RWPE2 (cell line): ENCODE data around the gene DOK5.

ENCODE experiments used
- ATAC-seq: fragments of 200-7000 bp; cut with Tn5 transposase; 3 replicates; pipeline ENCODE4 v1.9.1; 2021; ENCODE audit warnings: low read depth
- DNase-seq: peaks from one replicate; pipeline ENCODE4 v3.0.0-alpha.2; 2020; ENCODE audit warnings: low spot score
- H3K27ac ChIP-seq: fragments of 450-650 bp; 2 replicates; pipeline ENCODE4 v1.5.1; 2017; ENCODE audit warnings: mild to moderate bottlenecking; ENCODE audit not compliant: poor library complexity, severe bottlenecking
- H3K27me3 ChIP-seq: fragments of 250-450 bp; sonication (Bioruptor Pico); 2 replicates; pipeline ENCODE4 v1.5.1; 2021; ENCODE audit warnings: mild to moderate bottlenecking, moderate library complexity; ENCODE audit not compliant: insufficient read depth, poor library complexity, severe bottlenecking
- H3K36me3 ChIP-seq: fragments of 250-450 bp; sonication (Bioruptor Pico); 2 replicates; pipeline ENCODE4 v1.5.1; 2020; ENCODE audit warnings: low read depth, mild to moderate bottlenecking, moderate library complexity
- H3K4me1 ChIP-seq: fragments of 250-450 bp; sonication (Bioruptor Pico); 2 replicates; pipeline ENCODE4 v1.5.1; 2021; ENCODE audit warnings: mild to moderate bottlenecking, moderate library complexity; ENCODE audit not compliant: insufficient read depth, poor library complexity, severe bottlenecking
- H3K4me3 ChIP-seq: fragments of 250-450 bp; sonication (Bioruptor Pico); 2 replicates; pipeline ENCODE4 v1.5.1; 2021; ENCODE audit warnings: mild to moderate bottlenecking, moderate library complexity; ENCODE audit not compliant: severe bottlenecking
- H3K9me3 ChIP-seq: fragments of 250-450 bp; sonication (Bioruptor Pico); 2 replicates; pipeline ENCODE4 v1.5.1; 2021; ENCODE audit warnings: mild to moderate bottlenecking, moderate library complexity; ENCODE audit not compliant: severe bottlenecking
- TF ChIP-seq, protein P1 (sequence below): fragments of 450-650 bp; IDR thresholded peaks from one replicate; pipeline ENCODE4 v1.5.1; 2017; ENCODE audit warnings: mild to moderate bottlenecking, moderate library complexity; ENCODE audit not compliant: poor library complexity, severe bottlenecking

Gene DOK5

DNA sequence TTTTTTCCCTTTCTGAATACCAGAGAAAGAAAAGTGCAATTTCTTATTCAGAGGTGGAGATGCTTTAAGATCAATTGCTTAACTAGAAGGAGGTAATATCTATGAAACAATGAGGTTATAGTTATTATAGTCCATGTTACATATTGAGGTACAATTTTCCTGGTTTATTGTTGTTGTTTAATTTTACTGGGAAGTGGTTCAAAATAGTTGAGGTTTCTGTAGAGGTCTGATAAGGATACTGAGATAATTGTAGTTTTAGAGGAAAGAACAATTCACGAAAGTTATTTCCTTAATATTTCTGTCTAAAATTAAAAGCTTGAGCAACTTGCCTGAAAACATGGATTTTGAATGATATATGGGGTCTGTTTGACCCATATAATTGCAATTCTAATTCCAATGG, 51.4 kb downstream of the DOK5 start:
- Histone ChIP-seq H3K4me1 (no peaks in the 10 kb centered on the region), H3K27me3 (peaks cover 77% of the 10 kb centered on the region), H3K4me3 (no peak overlapping the region), H3K36me3 (no peaks in the 10 kb centered on the region), H3K27ac (no peak overlapping the region), H3K9me3 (no peaks in the 10 kb centered on the region)
- DNase-seq: no peak
- TF ChIP-seq, protein P1, sequence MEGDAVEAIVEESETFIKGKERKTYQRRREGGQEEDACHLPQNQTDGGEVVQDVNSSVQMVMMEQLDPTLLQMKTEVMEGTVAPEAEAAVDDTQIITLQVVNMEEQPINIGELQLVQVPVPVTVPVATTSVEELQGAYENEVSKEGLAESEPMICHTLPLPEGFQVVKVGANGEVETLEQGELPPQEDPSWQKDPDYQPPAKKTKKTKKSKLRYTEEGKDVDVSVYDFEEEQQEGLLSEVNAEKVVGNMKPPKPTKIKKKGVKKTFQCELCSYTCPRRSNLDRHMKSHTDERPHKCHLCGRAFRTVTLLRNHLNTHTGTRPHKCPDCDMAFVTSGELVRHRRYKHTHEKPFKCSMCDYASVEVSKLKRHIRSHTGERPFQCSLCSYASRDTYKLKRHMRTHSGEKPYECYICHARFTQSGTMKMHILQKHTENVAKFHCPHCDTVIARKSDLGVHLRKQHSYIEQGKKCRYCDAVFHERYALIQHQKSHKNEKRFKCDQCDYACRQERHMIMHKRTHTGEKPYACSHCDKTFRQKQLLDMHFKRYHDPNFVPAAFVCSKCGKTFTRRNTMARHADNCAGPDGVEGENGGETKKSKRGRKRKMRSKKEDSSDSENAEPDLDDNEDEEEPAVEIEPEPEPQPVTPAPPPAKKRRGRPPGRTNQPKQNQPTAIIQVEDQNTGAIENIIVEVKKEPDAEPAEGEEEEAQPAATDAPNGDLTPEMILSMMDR: no peak
- no peak for ATAC-seq

DNA sequence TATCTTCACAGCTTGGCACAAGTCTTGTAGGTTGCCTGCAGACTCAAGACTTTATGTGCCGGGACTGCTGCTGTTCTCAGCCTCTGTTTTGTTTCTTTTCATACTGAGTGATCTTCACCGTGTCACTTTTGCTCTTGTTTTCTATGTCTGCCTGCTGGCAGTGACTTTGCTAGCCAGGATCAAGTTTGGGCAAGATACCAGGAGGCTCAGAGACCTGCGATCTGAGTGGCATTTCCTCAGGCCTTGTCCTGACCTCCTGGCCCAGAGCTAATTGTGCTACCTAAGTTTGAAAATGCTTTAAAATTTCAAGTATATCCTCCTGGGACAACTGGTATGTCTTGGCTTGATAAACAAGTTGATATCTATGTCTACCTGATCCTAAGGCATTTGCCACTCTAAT, 57.2 kb downstream of the DOK5 start:
- ATAC-seq: no peak
- H3K27ac ChIP-seq: no peak overlapping the region

DNA sequence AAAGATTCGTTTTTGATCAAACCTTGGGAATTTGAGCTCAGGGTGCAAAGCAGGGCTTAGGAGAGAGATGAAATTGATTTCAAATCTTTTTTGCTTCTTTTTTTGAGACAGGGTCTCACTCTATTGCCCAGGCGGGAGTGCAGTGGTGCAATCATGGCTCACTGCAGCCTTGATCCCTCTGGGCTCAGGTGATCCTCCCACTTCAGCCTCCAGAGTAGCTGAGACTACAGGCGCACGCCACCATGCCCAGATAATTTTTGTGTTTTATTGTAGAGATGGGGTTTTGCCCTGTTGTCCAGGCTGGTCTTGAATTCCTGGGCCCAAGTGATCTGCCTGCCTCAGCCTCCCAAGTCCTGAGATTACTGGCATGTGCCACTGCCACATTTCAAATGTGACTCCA, 58.7 kb downstream of the DOK5 start:
- Histone ChIP-seq H3K4me1 (no peaks in the 10 kb centered on the region), H3K9me3 (peaks cover 3% of the 10 kb centered on the region), H3K4me3 (no peak overlapping the region), H3K27ac (no peak overlapping the region), H3K36me3 (no peaks in the 10 kb centered on the region), H3K27me3 (peaks cover 20% of the 10 kb centered on the region)
- no peak for DNase-seq
- ATAC-seq: no peak
- TF ChIP-seq, protein P1: no peak

More for the DNA sequence above, 57.2 kb downstream of the DOK5 start:
- no peak for DNase-seq
- TF ChIP-seq, protein P1: no peak
- no peak overlapping the region for H3K4me3 ChIP-seq
- no peaks in the 10 kb centered on the region for H3K9me3 ChIP-seq
- H3K4me1 ChIP-seq: no peaks in the 10 kb centered on the region
- H3K36me3 ChIP-seq: no peaks in the 10 kb centered on the region
- peaks cover 34% of the 10 kb centered on the region for H3K27me3 ChIP-seq

DNA sequence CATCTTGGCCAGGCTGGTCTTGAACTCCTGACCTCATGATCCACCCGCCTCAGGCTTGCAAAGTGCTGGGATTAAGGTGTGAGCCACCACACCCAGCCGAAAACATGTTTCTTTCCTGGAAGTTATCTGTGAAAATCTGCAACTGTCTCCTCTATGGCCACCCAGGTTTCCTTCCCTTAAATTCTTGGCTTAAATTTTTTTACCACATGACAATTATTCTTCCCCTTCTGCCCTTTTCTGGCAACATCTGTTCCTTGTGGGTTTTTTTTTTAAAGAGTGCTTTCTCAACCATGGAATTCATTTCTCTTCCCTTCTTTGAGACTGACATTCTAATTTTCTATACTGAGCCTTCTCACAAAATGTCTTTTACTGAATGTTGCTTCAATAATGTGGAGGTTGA, 59.6 kb downstream of the DOK5 start:
- ATAC-seq (no peak), DNase-seq (no peak)
- no peaks in the 10 kb centered on the region for H3K4me1 ChIP-seq
- no peaks in the 10 kb centered on the region for H3K36me3 ChIP-seq
- H3K4me3 ChIP-seq: no peak overlapping the region
- no peak overlapping the region for H3K27ac ChIP-seq
- TF ChIP-seq, protein P1: no peak
- H3K27me3 ChIP-seq: peaks cover 15% of the 10 kb centered on the region
- peaks cover 3% of the 10 kb centered on the region for H3K9me3 ChIP-seq

DNA sequence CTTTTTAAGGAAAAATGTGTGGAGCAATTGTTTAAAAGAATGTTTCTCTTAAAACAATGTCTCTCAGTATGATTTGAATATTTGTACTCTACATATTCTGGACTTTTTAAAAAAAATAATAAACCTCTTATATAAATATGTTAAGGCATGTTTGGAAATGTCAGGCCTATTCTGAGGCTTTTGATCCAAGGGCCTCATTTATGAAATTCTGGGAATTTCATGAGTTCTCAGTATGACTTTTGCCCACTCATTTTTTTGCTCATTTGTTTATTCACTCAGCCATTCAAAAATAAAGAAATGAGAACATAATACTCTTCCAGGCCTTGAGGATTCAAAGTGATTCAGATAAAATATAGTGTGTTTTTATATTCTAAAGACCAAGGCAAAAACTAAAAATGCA, 60.4 kb downstream of the DOK5 start:
- TF ChIP-seq, protein P1: no peak
- no peaks in the 10 kb centered on the region for H3K36me3 ChIP-seq
- no peaks in the 10 kb centered on the region for H3K4me1 ChIP-seq
- no peak overlapping the region for H3K4me3 ChIP-seq
- peaks cover 13% of the 10 kb centered on the region for H3K27me3 ChIP-seq
- peaks cover 3% of the 10 kb centered on the region for H3K9me3 ChIP-seq
- ATAC-seq (no peak), DNase-seq (no peak)
- no peak overlapping the region for H3K27ac ChIP-seq
